ENCODE data around the gene ERCC1.

DNA sequence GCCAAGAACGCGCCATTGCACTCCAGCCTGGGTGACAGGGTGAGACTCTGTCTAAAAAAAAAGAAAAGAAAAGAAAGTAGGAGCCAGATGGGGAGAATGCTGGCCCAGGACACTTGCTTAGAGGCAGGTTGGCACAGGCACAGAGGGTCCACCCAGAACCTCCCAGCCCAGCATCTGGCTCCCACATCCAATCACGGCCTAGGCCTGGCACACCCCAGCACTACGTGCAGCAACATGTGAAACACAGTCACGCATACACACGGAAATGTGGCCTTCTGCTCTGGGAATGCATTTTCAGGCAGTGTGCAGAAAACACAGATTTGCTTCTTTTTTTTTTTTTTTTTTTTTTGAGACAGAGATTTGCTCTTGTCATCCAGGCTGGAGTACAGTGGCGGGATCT is 23.2 kb upstream of the ERCC1 start:
- TF ChIP-seq, protein P1, sequence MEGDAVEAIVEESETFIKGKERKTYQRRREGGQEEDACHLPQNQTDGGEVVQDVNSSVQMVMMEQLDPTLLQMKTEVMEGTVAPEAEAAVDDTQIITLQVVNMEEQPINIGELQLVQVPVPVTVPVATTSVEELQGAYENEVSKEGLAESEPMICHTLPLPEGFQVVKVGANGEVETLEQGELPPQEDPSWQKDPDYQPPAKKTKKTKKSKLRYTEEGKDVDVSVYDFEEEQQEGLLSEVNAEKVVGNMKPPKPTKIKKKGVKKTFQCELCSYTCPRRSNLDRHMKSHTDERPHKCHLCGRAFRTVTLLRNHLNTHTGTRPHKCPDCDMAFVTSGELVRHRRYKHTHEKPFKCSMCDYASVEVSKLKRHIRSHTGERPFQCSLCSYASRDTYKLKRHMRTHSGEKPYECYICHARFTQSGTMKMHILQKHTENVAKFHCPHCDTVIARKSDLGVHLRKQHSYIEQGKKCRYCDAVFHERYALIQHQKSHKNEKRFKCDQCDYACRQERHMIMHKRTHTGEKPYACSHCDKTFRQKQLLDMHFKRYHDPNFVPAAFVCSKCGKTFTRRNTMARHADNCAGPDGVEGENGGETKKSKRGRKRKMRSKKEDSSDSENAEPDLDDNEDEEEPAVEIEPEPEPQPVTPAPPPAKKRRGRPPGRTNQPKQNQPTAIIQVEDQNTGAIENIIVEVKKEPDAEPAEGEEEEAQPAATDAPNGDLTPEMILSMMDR (IDR thresholded peaks at IDR 0.05): no peak
- TF ChIP-seq MEF2A (IDR thresholded peaks at IDR 0.05; ENCODE audit: borderline replicate concordance, low read depth) (no peak), FOXM1 (IDR thresholded peaks at IDR 0.05; ENCODE audit: low read depth) (no peak), SMC3 (IDR thresholded peaks at IDR 0.05; ENCODE audit: low read depth, low read length) (no peak), RFX5 (IDR thresholded peaks at IDR 0.05; ENCODE audit: low read length) (no peak), FOXJ3 (CRISPR knock-in tag; IDR thresholded peaks at IDR 0.05) (no peak), RCOR1 (IDR thresholded peaks at IDR 0.05; ENCODE audit: low read length) (no peak), EZH2phosphoT487 (IDR thresholded peaks at IDR 0.05; ENCODE audit: borderline replicate concordance, low read depth) (no peak), RAD21 (IDR thresholded peaks at IDR 0.05; ENCODE audit: low read length) (no peak)
- TF ChIP-seq, protein P2, sequence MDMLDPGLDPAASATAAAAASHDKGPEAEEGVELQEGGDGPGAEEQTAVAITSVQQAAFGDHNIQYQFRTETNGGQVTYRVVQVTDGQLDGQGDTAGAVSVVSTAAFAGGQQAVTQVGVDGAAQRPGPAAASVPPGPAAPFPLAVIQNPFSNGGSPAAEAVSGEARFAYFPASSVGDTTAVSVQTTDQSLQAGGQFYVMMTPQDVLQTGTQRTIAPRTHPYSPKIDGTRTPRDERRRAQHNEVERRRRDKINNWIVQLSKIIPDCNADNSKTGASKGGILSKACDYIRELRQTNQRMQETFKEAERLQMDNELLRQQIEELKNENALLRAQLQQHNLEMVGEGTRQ (IDR thresholded peaks at IDR 0.05; ENCODE audit: borderline replicate concordance, low read depth, low read length): no peak
- TF ChIP-seq, protein P3, sequence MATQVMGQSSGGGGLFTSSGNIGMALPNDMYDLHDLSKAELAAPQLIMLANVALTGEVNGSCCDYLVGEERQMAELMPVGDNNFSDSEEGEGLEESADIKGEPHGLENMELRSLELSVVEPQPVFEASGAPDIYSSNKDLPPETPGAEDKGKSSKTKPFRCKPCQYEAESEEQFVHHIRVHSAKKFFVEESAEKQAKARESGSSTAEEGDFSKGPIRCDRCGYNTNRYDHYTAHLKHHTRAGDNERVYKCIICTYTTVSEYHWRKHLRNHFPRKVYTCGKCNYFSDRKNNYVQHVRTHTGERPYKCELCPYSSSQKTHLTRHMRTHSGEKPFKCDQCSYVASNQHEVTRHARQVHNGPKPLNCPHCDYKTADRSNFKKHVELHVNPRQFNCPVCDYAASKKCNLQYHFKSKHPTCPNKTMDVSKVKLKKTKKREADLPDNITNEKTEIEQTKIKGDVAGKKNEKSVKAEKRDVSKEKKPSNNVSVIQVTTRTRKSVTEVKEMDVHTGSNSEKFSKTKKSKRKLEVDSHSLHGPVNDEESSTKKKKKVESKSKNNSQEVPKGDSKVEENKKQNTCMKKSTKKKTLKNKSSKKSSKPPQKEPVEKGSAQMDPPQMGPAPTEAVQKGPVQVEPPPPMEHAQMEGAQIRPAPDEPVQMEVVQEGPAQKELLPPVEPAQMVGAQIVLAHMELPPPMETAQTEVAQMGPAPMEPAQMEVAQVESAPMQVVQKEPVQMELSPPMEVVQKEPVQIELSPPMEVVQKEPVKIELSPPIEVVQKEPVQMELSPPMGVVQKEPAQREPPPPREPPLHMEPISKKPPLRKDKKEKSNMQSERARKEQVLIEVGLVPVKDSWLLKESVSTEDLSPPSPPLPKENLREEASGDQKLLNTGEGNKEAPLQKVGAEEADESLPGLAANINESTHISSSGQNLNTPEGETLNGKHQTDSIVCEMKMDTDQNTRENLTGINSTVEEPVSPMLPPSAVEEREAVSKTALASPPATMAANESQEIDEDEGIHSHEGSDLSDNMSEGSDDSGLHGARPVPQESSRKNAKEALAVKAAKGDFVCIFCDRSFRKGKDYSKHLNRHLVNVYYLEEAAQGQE (IDR thresholded peaks at IDR 0.05; ENCODE audit: low read depth, low read length): no peak
- TF ChIP-seq, protein P4, sequence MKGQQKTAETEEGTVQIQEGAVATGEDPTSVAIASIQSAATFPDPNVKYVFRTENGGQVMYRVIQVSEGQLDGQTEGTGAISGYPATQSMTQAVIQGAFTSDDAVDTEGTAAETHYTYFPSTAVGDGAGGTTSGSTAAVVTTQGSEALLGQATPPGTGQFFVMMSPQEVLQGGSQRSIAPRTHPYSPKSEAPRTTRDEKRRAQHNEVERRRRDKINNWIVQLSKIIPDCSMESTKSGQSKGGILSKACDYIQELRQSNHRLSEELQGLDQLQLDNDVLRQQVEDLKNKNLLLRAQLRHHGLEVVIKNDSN (IDR thresholded peaks at IDR 0.05; ENCODE audit: borderline replicate concordance, low read depth): no peak

Measured in SK-N-SH (cell line).